Effector memory CD8-positive, alpha-beta T cell (primary cell): ENCODE measurements around the gene SZRD1.

Experiments
- ATAC-seq: fragments of 150-1000 bp; cut with Tn5 transposase; replicated peaks from 2 replicates; pipeline ENCODE4 v1.10.0; 2021; ENCODE audit warnings: mild to moderate bottlenecking, moderate library complexity
- DNase-seq, 3 experiments: peaks; one replicate each; pipeline ENCODE4 v3.0.0; 2021
- H3K27ac Mint-ChIP-seq, 2 donors: one replicate each; pipeline ENCODE4 v1.8.0; 2022; ENCODE audit warnings: mild to moderate bottlenecking in 2 of 2, mixed read lengths in 2 of 2, moderate library complexity in 2 of 2
- H3K27me3 Mint-ChIP-seq, 2 donors: one replicate each; pipeline ENCODE4 v1.8.0; 2022; ENCODE audit warnings: mixed read lengths in 2 of 2
- H3K36me3 Mint-ChIP-seq: one replicate; pipeline ENCODE4 v1.8.0; 2022; ENCODE audit warnings: mild to moderate bottlenecking, moderate library complexity, mixed read lengths; ENCODE audit not compliant: insufficient read depth
- H3K4me1 Mint-ChIP-seq, 2 donors: one replicate each; pipeline ENCODE4 v1.8.0; 2022; ENCODE audit warnings: low read depth in 2 of 2, mixed read lengths in 2 of 2
- H3K4me3 Mint-ChIP-seq, 2 donors: one replicate each; pipeline ENCODE4 v1.8.0; 2022; ENCODE audit warnings: mild to moderate bottlenecking in 2 of 2, mixed read lengths in 2 of 2, moderate library complexity in 2 of 2
- H3K9me3 Mint-ChIP-seq, 2 donors: one replicate each; pipeline ENCODE4 v1.8.0; 2022; ENCODE audit warnings: mixed read lengths in 2 of 2

The SZRD1 gene

GRCh38 chr1:16375521-16376340 is 8.7 kb downstream of the SZRD1 start:
- H3K36me3 Mint-ChIP-seq, result peaks cover 62% of the 10 kb centered on the region
- ATAC-seq (no peak), DNase-seq (no peak)
- H3K9me3 Mint-ChIP-seq, result no peaks in the 10 kb centered on the region
- peaks cover 63 to 71% of the 10 kb centered on the region in 2 donors for H3K4me1 Mint-ChIP-seq
- H3K27me3 Mint-ChIP-seq, result no peaks in the 10 kb centered on the region
- H3K4me3 Mint-ChIP-seq, result peak overlapping the region; percentile 29 to 41
- peak overlapping the region; percentile 57 to 83 for H3K27ac Mint-ChIP-seq

GRCh38 chr1:16376971-16377370 is 9.9 kb downstream of the SZRD1 start:
- H3K27me3 Mint-ChIP-seq, result no peaks in the 10 kb centered on the region
- peak overlapping the region; percentile 2 to 55 for H3K4me3 Mint-ChIP-seq
- peak overlapping the region; percentile 65 to 77 for H3K27ac Mint-ChIP-seq
- no peak for ATAC-seq
- DNase-seq, result no peak
- H3K9me3 Mint-ChIP-seq, result no peaks in the 10 kb centered on the region
- peaks cover 55% of the 10 kb centered on the region for H3K36me3 Mint-ChIP-seq
- peaks cover 56 to 69% of the 10 kb centered on the region in 2 donors for H3K4me1 Mint-ChIP-seq

GRCh38 chr1:16378443-16378842 is 11.4 kb downstream of the SZRD1 start:
- peak overlapping the region in 1 of 2 donors; percentile 22 for H3K4me3 Mint-ChIP-seq
- no peaks in the 10 kb centered on the region for H3K9me3 Mint-ChIP-seq
- H3K27ac Mint-ChIP-seq, result peak overlapping the region; percentile 61 to 77
- peaks cover 53% of the 10 kb centered on the region for H3K36me3 Mint-ChIP-seq
- ATAC-seq (no peak), DNase-seq (no peak)
- no peaks in the 10 kb centered on the region for H3K27me3 Mint-ChIP-seq
- H3K4me1 Mint-ChIP-seq, result peaks cover 56 to 62% of the 10 kb centered on the region in 2 donors

GRCh38 chr1:16380868-16381267 is 13.8 kb downstream of the SZRD1 start:
- H3K36me3 Mint-ChIP-seq, result peaks cover 46% of the 10 kb centered on the region
- no peak overlapping the region for H3K27ac Mint-ChIP-seq
- DNase-seq (no peak), ATAC-seq (no peak)
- no peaks in the 10 kb centered on the region for H3K27me3 Mint-ChIP-seq
- H3K9me3 Mint-ChIP-seq, result no peaks in the 10 kb centered on the region
- H3K4me3 Mint-ChIP-seq, result no peak overlapping the region
- H3K4me1 Mint-ChIP-seq, result peaks cover 60 to 62% of the 10 kb centered on the region in 2 donors

- ATAC-seq (no peak), DNase-seq (no peak)
- H3K27me3 Mint-ChIP-seq, result no peaks in the 10 kb centered on the region
- H3K4me3 Mint-ChIP-seq, result peak overlapping the region; percentile 27 to 41
- H3K9me3 Mint-ChIP-seq, result no peaks in the 10 kb centered on the region
- peaks cover 56 to 57% of the 10 kb centered on the region in 2 donors for H3K4me1 Mint-ChIP-seq
- peaks cover 40% of the 10 kb centered on the region for H3K36me3 Mint-ChIP-seq
- peak overlapping the region; percentile 41 to 74 for H3K27ac Mint-ChIP-seq
Observed at GRCh38 chr1:16383888-16384287, 16.8 kb downstream of the SZRD1 start.

- Mint-ChIP-seq H3K36me3 (peaks cover 33% of the 10 kb centered on the region), H3K9me3 (no peaks in the 10 kb centered on the region), H3K4me3 (peak overlapping the region; percentile 75 to 81), H3K27me3 (no peaks in the 10 kb centered on the region), H3K27ac (peak overlapping the region; percentile 41 to 74), H3K4me1 (peaks cover 58 to 64% of the 10 kb centered on the region in 2 donors)
- DNase-seq, result no peak
- ATAC-seq, result no peak
Observed at GRCh38 chr1:16385659-16386453, 18.8 kb downstream of the SZRD1 start.

GRCh38 chr1:16386454-16387113 is 19.5 kb downstream of the SZRD1 start:
- H3K27me3 Mint-ChIP-seq, result no peaks in the 10 kb centered on the region
- no peak for DNase-seq
- peaks cover 63 to 72% of the 10 kb centered on the region in 2 donors for H3K4me1 Mint-ChIP-seq
- peak overlapping the region; percentile 41 to 74 for H3K27ac Mint-ChIP-seq
- ATAC-seq, result peak; percentile 71
- H3K9me3 Mint-ChIP-seq, result no peaks in the 10 kb centered on the region
- H3K4me3 Mint-ChIP-seq, result peak overlapping the region; percentile 75 to 81
- peaks cover 33% of the 10 kb centered on the region for H3K36me3 Mint-ChIP-seq

GRCh38 chr1:16387201-16388188 is 20.5 kb downstream of the SZRD1 start:
- peaks cover 34% of the 10 kb centered on the region for H3K36me3 Mint-ChIP-seq
- DNase-seq, result no peak

GRCh38 chr1:16391411-16391810 is 24.4 kb downstream of the SZRD1 start:
- Mint-ChIP-seq H3K27ac (peak overlapping the region; percentile 76 to 79), H3K4me1 (peaks cover 42 to 50% of the 10 kb centered on the region in 2 donors), H3K4me3 (peak overlapping the region; percentile 19 to 40), H3K27me3 (no peaks in the 10 kb centered on the region), H3K9me3 (no peaks in the 10 kb centered on the region), H3K36me3 (peaks cover 46% of the 10 kb centered on the region)
- no peak for ATAC-seq
- no peak for DNase-seq

More at GRCh38 chr1:16387201-16388188, 20.5 kb downstream of the SZRD1 start:
- Mint-ChIP-seq H3K27me3 (no peaks in the 10 kb centered on the region), H3K4me1 (peaks cover 66 to 72% of the 10 kb centered on the region in 2 donors), H3K27ac (peak overlapping the region; percentile 41 to 74), H3K4me3 (peak overlapping the region; percentile 75 to 81), H3K9me3 (no peaks in the 10 kb centered on the region)
- ATAC-seq, result peak; percentile 37

- H3K4me1 Mint-ChIP-seq, result peaks cover 31 to 39% of the 10 kb centered on the region in 2 donors
- peak overlapping the region in 1 of 2 donors; percentile 38 for H3K4me3 Mint-ChIP-seq
- DNase-seq (no peak), ATAC-seq (no peak)
- peaks cover 60% of the 10 kb centered on the region for H3K36me3 Mint-ChIP-seq
- peak overlapping the region; percentile 77 to 79 for H3K27ac Mint-ChIP-seq
- no peaks in the 10 kb centered on the region for H3K9me3 Mint-ChIP-seq
- no peaks in the 10 kb centered on the region for H3K27me3 Mint-ChIP-seq
Observed at GRCh38 chr1:16392740-16393569, 25.9 kb downstream of the SZRD1 start.

GRCh38 chr1:16393570-16394521 is 26.8 kb downstream of the SZRD1 start:
- no peak for ATAC-seq
- peaks cover 31 to 39% of the 10 kb centered on the region in 2 donors for H3K4me1 Mint-ChIP-seq
- H3K36me3 Mint-ChIP-seq, result peaks cover 54% of the 10 kb centered on the region
- peak overlapping the region in 1 of 2 donors; percentile 77 for H3K27ac Mint-ChIP-seq
- H3K27me3 Mint-ChIP-seq, result no peaks in the 10 kb centered on the region
- H3K4me3 Mint-ChIP-seq, result no peak overlapping the region
- DNase-seq, result no peak
- H3K9me3 Mint-ChIP-seq, result no peaks in the 10 kb centered on the region
